Gastrocnemius medialis (tissue), 4 donors: ENCODE measurements around the gene MAP2.

ENCODE experiments used
- CTCF ChIP-seq, 5 experiments: fragments of 450-650 bp in 3 of 5; fragments of 200-600 bp in 2 of 5; sonication (generic) in 2 of 5; IDR thresholded peaks in 4 of 5; conservative IDR thresholded peaks in 1 of 5; 1 replicate in 4 of 5; 2 replicates in 1 of 5; pipeline ENCODE4 v1.5.1; 2016 to 2019; ENCODE audit warnings: antibody characterized with exemption in 5 of 5, mild to moderate bottlenecking in 3 of 5, moderate library complexity in 3 of 5
- POLR2A ChIP-seq, 2 donors: fragments of 450-650 bp; IDR thresholded peaks; one replicate each; pipeline ENCODE4 v1.6.1; 2017; ENCODE audit warnings: antibody characterized with exemption in 2 of 2, mild to moderate bottlenecking in 2 of 2, moderate library complexity in 2 of 2

GRCh38 chr2:209463835-209464234, 40.0 kb downstream of the MAP2 start:
- TF ChIP-seq CTCF (IDR thresholded peaks at IDR 0.05 in 4 of 5, conservative IDR thresholded peaks at IDR 0.05 in 1 of 5) (no peak), POLR2A (IDR thresholded peaks at IDR 0.05) (no peak)
